ENCODE measurements around the gene PHAF1. TPM values are rescaled to one million over a fixed set of nuclear protein-coding genes. Genes with fewer than 3 reads are reported as not detected.

Gene PHAF1
- total and polyA plus RNA-seq, 2 of the 13 experiments (the other 11 are each of a cell fraction or from before 2014, with no cell fraction given), result 48.3 to 174 TPM

DNA sequence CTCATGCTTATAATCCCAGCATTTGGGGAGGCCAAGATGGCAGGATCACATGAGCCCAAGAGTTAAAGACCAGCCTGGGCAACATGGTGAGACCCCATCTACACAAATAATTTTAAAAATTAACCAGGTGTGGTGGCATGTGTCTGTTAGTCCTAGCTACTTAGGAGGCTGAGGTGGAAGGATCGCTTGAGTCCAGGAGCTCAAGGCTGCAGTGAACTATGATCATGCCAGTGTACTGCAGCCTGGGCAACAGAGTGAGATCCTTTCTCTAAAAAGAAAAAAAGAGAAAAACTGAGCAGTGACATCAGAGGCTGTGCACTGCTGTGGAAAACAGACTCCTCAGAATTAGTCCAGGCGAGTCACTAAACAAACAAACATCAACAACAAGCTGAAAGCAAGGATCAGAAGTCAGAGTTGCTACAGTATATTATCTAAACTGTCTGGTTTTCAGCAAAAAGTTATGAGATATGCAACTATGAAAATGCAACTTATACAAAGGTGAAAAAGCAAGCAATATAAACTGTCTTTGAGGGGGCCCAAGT lies 41.5 kb upstream of the PHAF1 start:
- in situ Hi-C loops (cut with HindIII; ENCODE audit: extremely low pct_ligation_motif_present, low pct_unique_long_range_greater_than_20kb) (no loop called here), intact Hi-C loops (cut with micrococcal nuclease; ENCODE audit: unreplicated experiment) (no loop called here)
- peaks cover 11% of the 10 kb centered on the region for H3K4me1 ChIP-seq (ENCODE audit: insufficient read depth, low read length)
- no peak overlapping the region for H3K9ac ChIP-seq (ENCODE audit: insufficient read depth, low read depth, low read length)
- no peak overlapping the region for H3K4me3 ChIP-seq (replicated peaks in 1 of 3; ENCODE audit: insufficient read depth in 1 of 3, low read depth in 2 of 3, low read length in 3 of 3)
- H3K27ac ChIP-seq (ENCODE audit: extremely low read length, insufficient read depth, low read length), result no peak overlapping the region
- no TSS peak for BruUV-seq (replicated peaks)
- WGBS (ENCODE audit: low lambda C conversion rate), result 91% methylated on average over 2 of the region's 2 CpGs
- H3K36me3 ChIP-seq (replicated peaks in 1 of 2; ENCODE audit: control insufficient read depth in 1 of 2, insufficient read depth in 2 of 2, low read length in 2 of 2), result peaks cover 20 to 50% of the 10 kb centered on the region in 2 experiments
- H3K4me2 ChIP-seq (ENCODE audit: low read depth, low read length), result no peak overlapping the region
- no peak overlapping the region for H2AFZ ChIP-seq (ENCODE audit: low read length)
- POLR2A ChIA-PET, result interaction anchor here (1.2 to 1.3 kb wide), 2 partner anchors 43 to 50 kb away, joined by 3 read pairs; no protein-coding TSS in a partner anchor
- H3K27me3 ChIP-seq (ENCODE audit: control insufficient read depth in 1 of 2, insufficient read depth in 2 of 2, low read length in 2 of 2), result no peaks in the 10 kb centered on the region
- CTCF ChIA-PET (ENCODE audit: low intra/inter-chr PET ratio, low total read pairs), result no interaction called here
- no peaks in the 10 kb centered on the region for H4K20me1 ChIP-seq (ENCODE audit: insufficient read depth, low read length)
- H3K9me3 ChIP-seq (ENCODE audit: low read length), result no peaks in the 10 kb centered on the region
- peak; percentile 11 for DNase-seq (ENCODE audit: low spot score)
- H3K79me2 ChIP-seq (ENCODE audit: insufficient read depth, low read length), result peaks cover 4% of the 10 kb centered on the region
- FAIRE-seq, result no peak
- ATAC-seq, result peak; percentile 43; the same call in 1 of the 3 replicates
- no peak for TF ChIP-seq ZBTB21 (CRISPR knock-in tag; IDR thresholded peaks at IDR 0.05)
- TF ChIP-seq ZNF549 (CRISPR knock-in tag; IDR thresholded peaks at IDR 0.05), result no peak
- no peak for TF ChIP-seq ZNF576 (CRISPR knock-in tag; IDR thresholded peaks at IDR 0.05)
- no peak for TF ChIP-seq MIXL1 (CRISPR knock-in tag; IDR thresholded peaks at IDR 0.05)
- no peak for TF ChIP-seq NCOR1 (IDR thresholded peaks at IDR 0.05; ENCODE audit: borderline replicate concordance, low read length)
- TF ChIP-seq FOSL2 (CRISPR knock-in tag; IDR thresholded peaks at IDR 0.05), result peak; percentile 83
- no peak for TF ChIP-seq ZNF713 (CRISPR knock-in tag; IDR thresholded peaks at IDR 0.05)
- TF ChIP-seq CSRNP1 (CRISPR knock-in tag; IDR thresholded peaks at IDR 0.05), result no peak
- TF ChIP-seq RORA (CRISPR knock-in tag; IDR thresholded peaks at IDR 0.05), result no peak
- TF ChIP-seq, protein P1, sequence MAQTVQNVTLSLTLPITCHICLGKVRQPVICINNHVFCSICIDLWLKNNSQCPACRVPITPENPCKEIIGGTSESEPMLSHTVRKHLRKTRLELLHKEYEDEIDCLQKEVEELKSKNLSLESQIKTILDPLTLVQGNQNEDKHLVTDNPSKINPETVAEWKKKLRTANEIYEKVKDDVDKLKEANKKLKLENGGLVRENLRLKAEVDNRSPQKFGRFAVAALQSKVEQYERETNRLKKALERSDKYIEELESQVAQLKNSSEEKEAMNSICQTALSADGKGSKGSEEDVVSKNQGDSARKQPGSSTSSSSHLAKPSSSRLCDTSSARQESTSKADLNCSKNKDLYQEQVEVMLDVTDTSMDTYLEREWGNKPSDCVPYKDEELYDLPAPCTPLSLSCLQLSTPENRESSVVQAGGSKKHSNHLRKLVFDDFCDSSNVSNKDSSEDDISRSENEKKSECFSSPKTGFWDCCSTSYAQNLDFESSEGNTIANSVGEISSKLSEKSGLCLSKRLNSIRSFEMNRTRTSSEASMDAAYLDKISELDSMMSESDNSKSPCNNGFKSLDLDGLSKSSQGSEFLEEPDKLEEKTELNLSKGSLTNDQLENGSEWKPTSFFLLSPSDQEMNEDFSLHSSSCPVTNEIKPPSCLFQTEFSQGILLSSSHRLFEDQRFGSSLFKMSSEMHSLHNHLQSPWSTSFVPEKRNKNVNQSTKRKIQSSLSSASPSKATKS (CRISPR knock-in tag; IDR thresholded peaks at IDR 0.05), result no peak
- no peak for TF ChIP-seq TERF1 (CRISPR knock-in tag; IDR thresholded peaks at IDR 0.05)
- no peak for TF ChIP-seq ZKSCAN1 (IDR thresholded peaks at IDR 0.05; ENCODE audit: low read length)
- TF ChIP-seq PCBP1 (IDR thresholded peaks at IDR 0.05; ENCODE audit: borderline replicate concordance, low read depth, low read length), result no peak
- TF ChIP-seq ARID5B (CRISPR knock-in tag; IDR thresholded peaks at IDR 0.05), result 0 out of 2 replicates have a peak, but pooled peaks have one; percentile 10
- TF ChIP-seq TAF15 (IDR thresholded peaks at IDR 0.05; ENCODE audit: low read depth, low read length, poor library complexity, severe bottlenecking), result no peak

Measured in HepG2 (cell line).